NCI-H2171 (cell line): ENCODE data around the gene NPDC1.

Experiments used
- DNase-seq: peaks from one replicate; lab custom pipeline; 2025; lab: John Stamatoyannopoulos, UW

Gene NPDC1

GRCh38 chr9:137025517-137025966, 20.4 kb downstream of the NPDC1 start:
- DNase-seq, result peak; percentile 96

- no peak for DNase-seq
Measured at GRCh38 chr9:137023583-137023991, 22.4 kb downstream of the NPDC1 start.

GRCh38 chr9:137023157-137023556, 22.8 kb downstream of the NPDC1 start:
- no peak for DNase-seq

GRCh38 chr9:137022662-137023008, 23.3 kb downstream of the NPDC1 start:
- DNase-seq, result no peak

- no peak for DNase-seq
Measured at GRCh38 chr9:137021979-137022661, 23.9 kb downstream of the NPDC1 start.

GRCh38 chr9:137021568-137021978, 24.4 kb downstream of the NPDC1 start:
- DNase-seq, result no peak

- DNase-seq, result no peak
Measured at GRCh38 chr9:137020771-137021567, 25.0 kb downstream of the NPDC1 start.

- no peak for DNase-seq
Measured at GRCh38 chr9:137019891-137020683, 25.9 kb downstream of the NPDC1 start.

- DNase-seq, result no peak
Measured at GRCh38 chr9:137018761-137019559, 27.0 kb downstream of the NPDC1 start.

GRCh38 chr9:137017791-137018497, 28.0 kb downstream of the NPDC1 start:
- DNase-seq, result no peak

- no peak for DNase-seq
Measured at GRCh38 chr9:137017071-137017470, 28.9 kb downstream of the NPDC1 start.

GRCh38 chr9:137016436-137016835, 29.5 kb downstream of the NPDC1 start:
- DNase-seq, result no peak

GRCh38 chr9:137015976-137016375, 30.0 kb downstream of the NPDC1 start:
- no peak for DNase-seq

- no peak for DNase-seq
Measured at GRCh38 chr9:137015540-137015930, 30.4 kb downstream of the NPDC1 start.

- DNase-seq, result no peak
Measured at GRCh38 chr9:137014776-137015539, 31.0 kb downstream of the NPDC1 start.

GRCh38 chr9:137014166-137014565, 31.8 kb downstream of the NPDC1 start:
- DNase-seq, result no peak

- no peak for DNase-seq
Measured at GRCh38 chr9:137013571-137013940, 32.4 kb downstream of the NPDC1 start.

- no peak for DNase-seq
Measured at GRCh38 chr9:137012694-137013570, 33.0 kb downstream of the NPDC1 start.

GRCh38 chr9:137011907-137012675, 33.9 kb downstream of the NPDC1 start:
- DNase-seq, result no peak
